GM18861 (cell line): ENCODE data around the gene TACC2.
"Not testable (repeated sequence)": the region's sequence is repeated elsewhere in the genome, so short reads cannot be mapped to it uniquely, and the experiment has no call there.

Experiments used
- ATAC-seq: cut with Tn5 transposase; IDR thresholded peaks from one replicate; pipeline ENCODE4 v1.9.1; 2021; ENCODE audit not compliant: unreplicated experiment

TACC2 gene

DNA sequence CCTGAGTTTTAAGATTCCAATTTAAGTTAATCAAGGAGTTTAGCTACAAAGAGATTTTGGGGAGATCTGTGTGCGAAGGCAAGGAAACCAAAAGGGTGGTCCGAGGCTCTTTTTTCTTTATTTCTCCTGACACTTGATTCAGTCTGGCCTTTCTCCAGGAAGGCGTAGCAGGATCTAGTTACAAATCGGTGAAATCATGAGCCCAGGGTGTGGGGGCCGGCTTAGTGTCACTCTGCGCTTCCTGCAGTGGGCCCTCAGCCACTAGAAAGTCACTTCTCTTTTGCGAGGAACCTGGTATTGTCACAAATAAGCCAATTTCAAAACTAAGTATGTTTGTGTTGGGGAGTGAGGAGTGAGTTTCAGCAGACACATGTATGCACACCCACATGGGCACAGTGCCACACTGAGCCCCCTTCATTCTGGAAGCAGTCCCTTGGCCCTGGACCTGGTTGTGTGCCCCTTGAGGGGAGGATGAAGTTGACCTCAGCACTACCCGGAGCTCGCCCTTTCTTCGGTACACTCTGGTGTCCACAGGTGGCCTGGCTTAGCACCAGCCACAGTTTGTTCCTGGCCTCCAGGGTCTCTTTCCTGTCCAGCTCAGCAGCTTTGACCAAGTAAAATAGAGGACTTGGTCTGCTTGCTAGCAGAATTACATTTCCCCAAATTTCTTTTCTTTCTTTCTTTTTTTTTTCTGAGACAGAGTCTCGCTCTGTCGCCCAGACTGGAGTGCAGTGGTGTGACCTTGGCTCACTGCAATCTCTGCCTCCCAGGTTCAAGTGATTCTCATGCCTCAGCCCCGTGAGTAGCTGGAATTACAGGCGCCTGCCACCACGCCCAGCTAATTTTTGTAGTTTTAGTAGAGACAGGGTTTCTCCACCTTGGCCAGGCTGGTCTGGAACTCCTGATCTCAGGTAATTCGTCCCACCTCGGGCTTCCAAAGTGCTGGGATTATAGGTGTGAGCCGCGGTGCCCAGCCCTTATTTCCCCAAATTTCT, 198.2 kb downstream of the TACC2 start:
- no peak for ATAC-seq

DNA sequence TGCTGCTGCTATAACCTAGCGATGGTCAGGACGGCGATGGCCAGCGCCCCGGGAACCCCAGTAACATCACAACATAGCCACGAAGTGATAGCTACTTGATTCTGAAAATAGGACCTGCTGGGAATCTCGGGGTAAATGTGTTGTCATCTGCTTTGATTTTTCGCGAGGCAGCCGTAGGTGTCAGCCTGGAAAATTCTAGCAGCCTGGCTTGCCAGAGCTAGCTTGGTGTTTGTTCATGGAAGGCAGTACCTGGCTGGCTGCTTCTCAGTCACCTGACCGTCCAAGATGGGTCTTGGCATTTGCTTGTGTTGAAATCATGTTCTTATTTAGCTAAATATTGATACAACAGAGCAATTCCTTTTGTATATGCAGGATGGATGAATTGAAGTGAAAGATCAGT, 199.7 kb downstream of the TACC2 start:
- ATAC-seq = no peak

DNA sequence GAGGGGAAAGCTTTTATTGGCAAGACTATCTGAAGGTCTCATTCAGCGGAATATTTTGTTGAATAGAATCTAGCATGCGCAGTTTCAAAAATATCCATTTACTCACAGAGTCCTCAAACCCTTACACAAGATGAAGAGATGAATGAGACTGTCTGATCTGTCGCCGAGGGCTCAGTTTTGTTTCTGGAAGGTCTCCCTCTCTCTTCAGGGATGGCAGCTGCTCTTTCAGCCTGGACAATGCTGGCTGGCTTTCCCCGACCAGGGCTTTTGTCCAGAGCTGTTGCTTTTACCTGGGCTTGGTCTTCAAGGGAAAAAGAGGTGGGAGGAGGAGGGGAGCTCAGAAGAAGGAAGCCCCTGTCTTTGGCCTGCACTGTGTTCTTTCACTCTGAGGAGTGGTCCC, 200.2 kb downstream of the TACC2 start:
- no peak for ATAC-seq

DNA sequence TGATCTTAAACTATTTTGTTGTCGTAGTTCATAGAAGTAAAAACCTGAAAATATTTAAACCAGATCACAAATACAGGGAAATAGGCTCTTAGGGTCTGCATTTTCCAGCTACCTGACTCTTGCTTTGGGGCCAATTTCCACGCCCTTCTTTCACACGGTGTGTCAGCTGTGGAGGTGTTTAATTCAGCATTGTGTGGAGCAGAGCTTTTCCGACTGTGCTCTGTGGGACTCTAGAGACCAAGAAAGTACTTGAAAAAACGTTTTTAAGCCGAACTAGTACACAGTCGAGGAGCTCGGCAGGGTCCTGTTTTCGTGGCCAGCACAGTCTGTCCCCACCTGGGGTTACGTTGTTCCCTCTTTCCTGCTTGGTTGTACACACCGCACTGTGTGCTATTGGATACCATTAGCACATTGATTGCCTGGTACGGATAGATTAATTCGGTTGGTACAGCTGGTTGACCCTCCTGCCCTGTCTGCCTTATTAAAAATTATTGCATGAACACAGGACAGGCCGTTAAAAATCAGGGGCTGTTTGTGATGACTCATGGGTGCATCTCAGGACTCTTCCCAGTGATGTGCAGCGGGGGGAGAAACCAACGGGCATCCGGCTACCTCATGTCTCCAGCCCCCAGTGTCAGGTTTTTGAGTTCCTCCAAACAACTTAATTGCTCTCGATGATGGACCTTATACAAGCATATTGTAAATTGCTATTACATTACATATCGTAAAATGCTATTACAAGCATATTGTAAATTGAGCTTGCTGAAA, 201.4 kb downstream of the TACC2 start:
- no peak for ATAC-seq

DNA sequence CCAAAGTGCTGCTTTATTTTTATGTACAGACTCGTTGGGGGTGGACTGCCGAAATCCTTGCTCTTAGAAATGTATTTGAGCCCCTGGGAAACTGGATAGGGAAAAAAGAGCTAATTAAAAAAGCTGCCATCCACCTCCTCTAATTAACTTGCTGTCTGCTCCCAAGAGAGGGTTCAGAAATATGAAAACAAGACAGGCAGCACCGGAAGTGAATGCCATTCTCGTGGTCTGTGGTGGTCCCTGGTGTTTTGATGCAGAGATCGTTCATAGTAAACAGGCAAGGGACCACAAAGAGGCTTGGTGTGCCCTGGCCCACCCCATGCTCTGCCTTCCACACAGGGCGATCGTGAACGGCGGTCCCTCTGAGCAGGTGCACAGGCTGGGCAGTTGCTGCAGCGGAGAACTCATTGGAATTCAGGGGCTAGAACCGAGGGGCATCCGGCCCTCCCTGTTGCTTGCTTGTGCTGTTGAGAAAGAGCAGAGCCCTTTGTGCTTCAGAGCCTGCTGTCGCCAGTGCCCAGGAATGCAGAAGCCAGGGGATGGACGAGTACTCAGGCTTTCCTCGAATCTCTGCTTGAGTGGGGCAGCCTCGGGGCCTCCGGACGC, 203.1 kb downstream of the TACC2 start:
- no peak for ATAC-seq

DNA sequence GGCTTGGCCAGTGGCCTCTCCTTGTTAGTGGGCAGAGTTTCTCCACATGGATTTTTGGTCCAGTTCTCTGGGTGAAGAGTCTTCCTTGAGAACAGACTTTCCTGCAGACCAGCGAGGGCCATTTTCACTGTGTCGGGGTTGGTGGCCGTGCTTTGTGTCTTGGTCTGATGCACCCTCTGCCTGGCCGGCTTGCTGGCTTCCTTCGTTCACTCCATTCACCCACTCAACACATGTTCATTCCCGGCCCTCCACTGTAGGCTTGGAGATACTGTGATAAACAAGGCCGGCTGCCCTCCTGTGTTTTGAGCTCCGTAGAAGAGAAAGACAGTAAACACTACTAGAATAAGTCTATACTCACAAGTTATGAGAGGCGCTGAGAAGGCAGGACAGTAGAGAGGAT, 205.3 kb downstream of the TACC2 start:
- no peak for ATAC-seq

DNA sequence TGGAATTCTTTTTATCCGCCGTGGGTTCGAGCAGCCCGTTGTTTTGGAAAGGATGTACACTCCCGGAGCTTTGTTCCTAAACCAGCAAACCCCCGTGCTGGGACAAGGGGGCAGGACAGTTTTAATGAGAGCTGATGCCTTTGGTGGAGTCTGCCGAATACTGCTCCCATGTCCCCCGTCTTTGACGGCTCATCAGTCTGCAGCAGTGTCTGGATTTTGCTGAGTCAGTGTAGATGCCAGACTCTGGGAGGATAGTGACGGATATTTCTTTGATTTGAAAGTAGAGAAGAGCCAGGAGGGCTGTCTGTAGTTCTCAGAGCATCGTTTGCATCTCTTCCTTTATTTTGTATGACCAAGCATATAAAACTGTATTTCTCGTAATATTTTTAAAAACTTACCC, 207.3 kb downstream of the TACC2 start:
- ATAC-seq = no peak

DNA sequence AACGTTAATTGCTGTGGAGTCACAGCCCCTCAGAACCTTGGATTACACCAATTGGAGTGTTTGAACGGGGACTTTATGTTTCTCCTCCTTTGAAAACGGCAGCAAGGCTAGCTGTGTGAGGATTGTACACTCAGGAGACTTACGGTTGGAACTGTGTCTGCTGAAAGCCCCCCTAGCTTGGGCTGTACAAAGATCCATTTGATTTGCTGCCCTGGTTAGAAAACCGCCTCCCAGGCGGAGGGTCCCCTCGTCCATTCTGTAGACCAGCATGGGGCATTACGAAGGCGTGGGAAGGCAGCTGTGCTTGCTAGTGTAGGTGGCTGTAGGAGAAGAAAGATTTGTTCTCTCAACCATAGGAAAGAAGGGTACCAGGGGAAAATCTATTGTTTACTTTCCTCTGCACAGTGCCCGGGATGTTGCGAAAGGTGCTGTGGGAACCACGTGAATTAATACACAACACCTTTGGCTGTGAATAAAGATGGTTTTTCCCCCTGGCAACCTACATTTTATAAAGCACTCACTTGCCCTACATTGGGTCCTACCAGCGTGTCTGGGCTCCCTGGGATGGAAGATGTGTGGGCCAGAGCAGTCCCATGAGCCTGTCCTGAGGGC, 208.8 kb downstream of the TACC2 start:
- no peak for ATAC-seq

DNA sequence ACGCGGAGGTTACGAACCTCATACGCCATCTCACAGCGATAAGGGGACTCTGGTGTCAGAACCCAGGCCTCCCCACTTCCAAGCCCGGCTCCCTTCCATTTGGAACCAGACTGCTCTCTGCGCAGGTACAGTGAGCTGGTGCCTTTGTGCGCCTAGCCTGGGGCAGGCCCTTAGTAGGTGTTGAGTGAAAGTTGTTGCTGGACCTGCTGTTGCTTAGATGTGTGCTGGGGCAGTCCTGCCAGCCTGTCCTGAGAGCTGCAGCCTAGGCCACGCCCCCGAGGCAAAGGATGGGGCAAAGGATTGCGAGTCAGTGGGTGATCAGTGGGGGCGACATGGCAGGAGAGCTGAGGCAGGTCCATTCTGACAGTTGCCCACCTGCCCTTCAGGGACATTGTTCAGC, 209.7 kb downstream of the TACC2 start:
- no peak for ATAC-seq

DNA sequence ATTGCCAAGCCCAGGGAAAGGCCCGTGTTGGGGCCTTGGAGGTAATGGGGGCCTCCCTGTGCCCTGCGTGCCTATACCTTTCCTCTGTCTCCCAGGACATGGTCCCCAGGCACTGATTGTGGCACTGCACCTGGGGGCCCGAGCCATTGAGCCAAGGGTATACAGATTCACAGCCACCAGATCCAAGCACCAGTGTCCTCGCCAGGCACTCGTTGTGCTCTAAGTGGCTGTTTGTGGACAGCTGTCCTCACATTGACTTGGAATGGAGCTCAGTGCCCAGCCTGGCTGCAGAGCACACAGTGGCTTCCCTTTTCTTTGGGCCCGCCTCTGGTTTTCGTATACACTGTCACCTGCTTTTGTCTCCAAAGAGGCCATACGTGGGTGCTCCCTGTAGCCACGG, 210.1 kb downstream of the TACC2 start:
- ATAC-seq = no peak

DNA sequence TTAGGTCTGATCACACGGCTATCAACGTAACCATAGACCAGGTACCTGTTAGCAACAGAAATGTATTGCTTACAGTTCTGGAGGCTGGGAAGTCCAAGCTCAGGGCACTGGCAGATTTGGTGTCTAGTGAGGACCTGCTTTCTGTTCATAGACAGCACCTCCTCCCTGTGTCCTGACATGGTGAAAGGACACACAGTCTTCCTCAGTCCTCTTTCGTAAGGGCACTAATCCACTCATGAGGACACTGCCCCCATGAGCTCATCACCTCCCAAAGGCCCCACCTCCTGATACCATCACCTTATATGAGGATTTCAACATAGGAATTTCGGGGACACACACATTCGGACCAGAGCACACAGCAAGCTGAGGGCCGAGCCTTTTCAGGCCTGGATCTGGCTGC, 210.7 kb downstream of the TACC2 start:
- ATAC-seq = no peak

DNA sequence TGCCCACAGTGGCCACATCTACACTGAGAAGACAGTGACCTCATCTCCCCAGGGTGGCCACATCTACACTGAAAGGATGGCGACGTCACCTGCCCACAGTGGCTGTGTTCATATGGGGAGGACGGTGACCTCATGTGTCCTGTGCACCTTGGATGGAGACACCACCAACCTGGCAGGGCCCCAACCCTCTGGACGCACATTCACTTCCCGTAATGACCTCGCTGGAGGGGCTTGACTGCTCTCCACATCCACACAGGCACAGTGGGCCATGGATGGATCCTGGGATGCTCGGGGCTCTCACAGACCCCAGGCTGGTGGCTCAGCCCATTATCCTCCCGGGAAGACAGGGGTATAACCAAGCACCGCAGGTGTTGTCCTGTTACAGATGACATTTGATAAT, 212.4 kb downstream of the TACC2 start:
- no peak for ATAC-seq

DNA sequence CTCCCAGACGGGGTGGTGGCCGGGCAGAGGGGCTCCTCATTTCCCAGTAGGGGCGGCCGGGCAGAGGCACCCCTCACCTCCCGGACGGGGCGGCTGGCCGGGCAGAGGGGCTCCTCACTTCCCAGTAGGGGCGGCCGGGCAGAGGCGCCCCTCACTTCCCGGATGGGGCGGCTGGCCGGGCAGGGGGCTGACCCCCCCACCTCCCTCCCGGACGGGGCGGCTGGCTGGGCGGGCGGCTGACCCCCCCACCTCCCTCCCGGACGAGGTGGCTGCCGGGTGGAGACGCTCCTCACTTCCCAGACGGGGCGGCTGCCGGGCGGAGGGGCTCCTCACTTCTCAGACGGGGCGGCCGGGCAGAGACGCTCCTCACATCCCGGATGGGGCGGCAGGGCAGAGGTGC, 214.2 kb downstream of the TACC2 start:
- ATAC-seq = not testable (repeated sequence)

DNA sequence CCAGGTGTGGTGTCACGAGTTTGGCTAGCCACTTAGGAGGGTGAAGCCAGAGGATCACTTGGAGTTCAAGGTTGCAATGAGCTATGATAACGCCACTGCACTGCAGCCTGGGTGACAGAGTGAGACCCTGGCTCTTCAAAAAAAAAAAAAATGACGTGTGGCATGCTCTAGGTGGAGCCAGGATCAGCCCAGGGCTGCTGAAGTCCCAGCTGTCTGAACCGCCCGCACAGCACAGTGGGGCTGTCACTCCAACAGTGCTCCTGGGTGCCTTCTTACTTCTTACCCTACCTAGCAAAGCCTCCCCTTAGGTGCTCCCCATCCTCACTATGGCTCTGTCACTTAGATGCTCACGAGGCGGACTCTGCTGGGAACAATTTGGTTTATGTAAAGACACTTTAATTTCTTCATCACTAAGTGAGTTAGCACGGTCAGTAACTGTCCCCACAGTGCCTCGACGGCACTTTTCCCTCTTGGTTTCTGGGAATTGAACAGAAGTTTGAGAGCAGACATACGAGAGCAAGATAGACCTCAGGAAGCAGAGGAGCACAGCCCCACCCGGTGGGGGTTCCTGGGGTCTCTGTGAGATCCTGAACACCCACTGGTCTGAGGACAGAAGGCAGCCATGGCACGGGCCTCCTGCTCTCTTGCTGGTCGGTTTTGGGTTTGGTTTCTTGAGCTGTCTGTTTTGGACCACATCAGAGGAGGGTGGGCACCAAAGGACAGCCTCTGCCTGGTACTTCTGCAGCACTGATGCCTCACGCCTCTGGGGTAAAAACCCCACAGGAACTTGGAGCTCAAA, 215.9 kb downstream of the TACC2 start:
- ATAC-seq = no peak

DNA sequence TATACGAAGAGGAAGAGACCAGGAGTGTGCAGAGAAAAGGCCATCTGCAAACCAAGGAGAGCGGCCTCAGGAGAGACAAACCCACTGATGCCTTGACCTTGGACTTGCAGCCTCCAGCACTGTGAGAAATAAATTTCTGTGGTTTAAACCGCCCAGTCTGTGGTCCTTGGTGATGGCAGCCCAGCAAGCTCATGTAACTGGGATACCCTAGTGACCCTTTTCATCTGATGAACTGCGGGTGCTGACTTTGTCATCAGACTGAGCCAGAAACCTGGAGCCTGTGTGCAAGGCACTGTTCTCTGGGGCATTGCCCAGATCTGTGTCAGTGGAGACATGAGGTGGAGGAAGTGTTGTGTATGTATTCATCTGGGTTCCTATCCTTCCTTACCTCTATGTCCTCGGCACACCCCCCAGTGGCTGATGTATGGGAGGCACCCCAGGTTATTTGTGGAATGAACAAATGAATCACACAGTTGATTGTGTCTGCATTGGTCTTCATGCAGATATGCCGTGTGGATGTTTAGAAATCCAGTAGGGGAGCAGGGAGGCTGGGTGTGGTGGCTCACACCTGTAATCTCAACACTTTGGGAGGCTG, 217.6 kb downstream of the TACC2 start:
- ATAC-seq = no peak

DNA sequence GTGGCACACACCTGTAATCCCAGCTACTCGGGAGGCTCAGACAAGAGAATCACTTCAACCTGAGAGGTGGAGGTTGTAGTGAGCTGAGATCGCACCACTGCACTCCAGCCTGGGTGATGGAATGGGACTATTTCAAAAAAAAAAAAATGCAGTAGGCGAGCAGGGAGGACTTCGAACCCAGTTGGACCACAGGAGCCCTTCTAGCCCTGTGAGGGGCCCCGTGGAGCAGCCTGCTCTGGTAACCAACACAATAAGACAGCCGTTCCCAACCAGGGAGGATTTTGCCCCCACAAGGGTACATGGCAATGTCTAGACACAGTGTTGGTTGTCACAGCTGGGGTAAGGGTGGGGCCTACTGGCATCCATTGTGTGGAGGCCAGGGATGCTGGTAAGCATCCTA, 218.2 kb downstream of the TACC2 start:
- no peak for ATAC-seq

DNA sequence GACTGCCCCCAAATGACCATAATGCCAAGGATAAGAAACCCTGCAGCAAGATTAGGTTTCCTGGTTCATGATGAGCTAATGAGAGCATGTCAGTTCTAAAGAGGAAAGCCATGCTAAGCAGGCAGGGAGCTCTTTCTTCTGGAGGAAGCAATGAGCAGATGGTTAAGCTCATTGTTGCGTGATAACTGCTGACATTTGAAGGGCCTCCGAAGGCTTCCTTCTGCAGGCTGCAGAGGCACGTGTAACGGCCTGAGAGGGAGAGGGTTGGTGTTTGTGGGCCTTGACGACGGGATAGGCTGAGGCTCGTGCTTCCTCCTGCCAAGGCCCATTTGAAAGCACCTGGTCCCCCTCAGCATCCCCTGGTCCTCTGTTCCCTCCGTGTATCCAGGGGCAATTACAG, 218.6 kb downstream of the TACC2 start:
- no peak for ATAC-seq

DNA sequence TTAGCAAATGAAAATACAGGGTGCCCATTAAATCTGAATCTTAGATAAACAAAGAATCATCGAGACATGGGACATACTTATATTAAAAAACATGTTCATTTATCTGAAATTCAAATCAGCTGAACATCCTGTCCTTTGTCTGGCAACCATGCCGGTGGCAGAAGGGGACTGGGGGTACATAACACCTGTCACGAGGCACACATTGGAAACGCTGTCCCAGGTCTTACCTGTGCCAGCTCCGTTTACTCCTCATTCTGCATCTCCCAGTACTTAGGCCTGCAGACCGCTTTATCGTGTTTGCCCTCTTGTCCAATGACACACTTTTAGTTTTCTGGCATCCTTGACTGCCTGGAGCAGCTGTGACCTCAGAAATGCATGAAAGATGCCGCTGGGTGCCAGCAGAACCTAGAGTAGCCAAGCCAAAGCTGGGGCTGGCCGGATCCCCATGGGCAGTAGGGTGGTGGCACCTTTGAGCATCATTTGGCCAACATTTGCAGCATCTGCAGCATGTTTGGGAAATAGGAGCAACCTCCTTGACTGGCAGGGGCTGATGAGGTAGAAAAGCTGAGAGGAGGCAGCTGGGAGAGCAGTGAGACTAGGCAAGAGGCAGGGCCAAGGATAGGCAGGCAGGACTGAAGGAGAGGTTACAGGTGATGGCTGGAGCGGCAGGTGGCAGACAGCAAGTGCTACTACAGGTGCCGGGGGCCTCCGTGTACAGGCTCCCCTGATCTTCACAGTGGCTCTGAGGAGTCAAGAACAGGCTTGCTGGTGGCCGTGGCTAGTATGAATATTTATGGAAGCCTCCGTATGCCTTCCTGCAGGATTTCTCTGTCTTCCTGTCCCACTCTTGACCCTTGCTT, 219.8 kb downstream of the TACC2 start:
- no peak for ATAC-seq
